HG03457 (cell line): Measurements from ENCODE around the gene MARK4.
"Not testable (repeated sequence)": the region's sequence is repeated elsewhere in the genome, so short reads cannot be mapped to it uniquely, and the experiment has no call there.

ENCODE experiments used
- ATAC-seq: cut with Tn5 transposase; IDR thresholded peaks from one replicate; pipeline ENCODE4 v1.9.1; 2021; ENCODE audit warnings: moderate number of reproducible peaks; ENCODE audit not compliant: unreplicated experiment

MARK4 gene

DNA sequence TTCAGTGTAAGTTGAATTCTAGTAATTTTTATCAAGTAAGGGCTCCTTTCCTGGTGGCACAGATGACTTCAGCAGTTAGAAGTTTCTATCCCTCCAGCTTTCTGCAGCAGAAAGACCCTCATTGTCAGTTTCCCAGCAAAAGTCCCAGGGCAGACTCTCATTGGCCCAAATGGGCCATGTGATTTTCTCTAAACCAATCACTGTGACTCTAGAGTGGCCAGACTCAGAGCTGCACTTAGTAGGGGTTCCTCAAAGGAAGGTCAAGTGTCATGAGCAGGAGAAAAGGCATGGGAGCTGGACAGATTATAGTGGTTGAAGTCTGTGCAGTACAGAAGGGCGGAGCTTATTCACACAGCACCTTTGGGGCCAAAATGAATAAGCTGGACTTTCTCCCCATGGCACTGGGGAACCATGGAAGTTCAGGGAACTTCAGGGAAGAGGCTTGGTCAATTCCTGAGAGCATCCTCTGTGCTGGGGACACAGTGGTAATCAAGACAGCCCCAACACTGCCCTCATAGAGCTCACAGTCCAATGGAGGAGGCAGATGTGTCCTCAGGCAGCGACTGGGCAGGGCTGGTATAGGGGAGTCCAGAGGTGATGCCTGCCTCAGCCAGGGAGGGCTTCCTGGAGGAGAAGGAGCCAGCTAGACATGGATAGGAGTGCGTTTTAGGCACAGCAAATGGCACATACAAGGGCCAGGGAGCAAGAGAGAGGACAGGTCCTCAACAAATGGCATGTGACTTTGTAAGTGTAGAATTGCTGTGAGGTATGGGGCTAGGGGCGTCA is 53.3 kb downstream of the MARK4 start:
- no peak for ATAC-seq

DNA sequence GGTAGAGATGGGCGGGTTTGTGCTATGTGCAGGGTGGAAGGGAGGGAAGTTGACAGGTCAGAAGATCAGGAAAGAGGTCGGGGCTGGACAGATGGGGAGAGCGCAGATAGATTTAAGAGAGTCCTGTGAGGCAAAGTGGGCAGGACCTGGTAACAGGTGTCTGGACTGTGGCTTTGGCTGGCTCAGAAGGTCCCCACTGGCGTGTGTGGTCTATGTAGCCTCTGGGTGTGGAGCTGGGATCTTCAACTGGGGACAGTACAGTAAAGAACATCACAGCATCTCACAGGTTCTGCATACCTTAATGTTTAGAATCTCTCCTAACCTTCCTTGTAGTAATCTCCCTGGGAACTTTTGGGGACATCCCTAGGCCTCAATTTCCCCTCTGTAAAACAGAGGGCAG is 53.9 kb downstream of the MARK4 start:
- ATAC-seq = no peak

DNA sequence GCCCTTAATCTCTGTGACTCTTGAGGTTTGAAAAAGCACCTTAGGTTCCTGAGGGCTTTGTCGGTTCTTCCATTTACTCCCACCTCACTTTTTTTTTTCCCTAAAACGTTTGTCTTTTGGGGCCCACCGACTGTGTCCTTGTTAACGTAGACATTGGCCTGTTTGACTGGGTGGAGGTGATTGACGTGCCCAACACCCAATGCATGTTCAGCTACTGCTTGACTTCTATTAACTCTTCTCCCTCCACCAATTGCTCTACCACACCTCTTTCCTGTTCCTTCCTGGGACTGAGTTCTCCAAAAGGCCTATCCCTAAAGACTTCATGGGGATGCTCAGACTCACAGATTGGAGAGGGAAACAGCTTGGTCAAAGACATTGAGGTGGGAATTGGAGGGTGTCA is 54.4 kb downstream of the MARK4 start:
- no peak for ATAC-seq

DNA sequence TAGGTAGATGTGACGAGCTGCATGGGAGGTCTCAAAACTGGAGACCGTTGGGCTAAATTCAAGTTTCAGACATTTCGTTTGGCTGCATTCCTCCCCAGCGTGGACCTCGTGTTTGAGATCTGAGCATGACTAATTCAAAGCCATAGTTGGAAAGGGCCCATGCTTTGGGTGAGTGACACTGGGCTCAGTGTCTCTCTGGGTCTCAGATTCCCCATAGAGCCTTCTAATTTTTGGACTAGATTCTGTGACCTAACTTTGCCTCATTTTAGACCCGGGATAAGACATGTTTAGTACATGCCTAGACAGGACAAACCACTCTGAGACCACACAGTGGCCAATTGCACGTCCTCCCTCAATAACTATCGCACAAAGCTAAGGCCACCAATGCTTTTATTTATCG is 55.0 kb downstream of the MARK4 start:
- ATAC-seq = no peak

GRCh38 chr19:45306518-45307027 is 55.5 kb downstream of the MARK4 start:
- no peak for ATAC-seq

DNA sequence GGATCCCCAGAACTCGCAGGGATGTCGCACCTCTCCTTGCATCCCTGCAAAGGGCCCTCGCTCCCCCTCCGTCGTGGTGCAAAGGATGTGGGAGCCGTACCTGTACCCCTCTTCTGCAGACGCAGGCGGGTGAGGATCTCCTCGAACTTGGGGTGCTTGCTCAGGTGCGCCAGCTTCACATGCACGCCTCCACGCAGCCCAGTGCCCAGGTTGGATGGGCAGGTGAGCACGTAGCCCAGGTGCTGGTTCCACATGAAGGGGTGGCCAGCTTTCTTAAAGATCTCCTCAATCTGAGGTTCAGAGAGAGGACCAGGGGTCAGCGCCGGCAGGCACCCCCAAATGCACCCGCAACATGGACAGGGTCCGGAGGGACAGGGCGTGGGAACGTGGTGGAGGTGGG is 56.3 kb downstream of the MARK4 start:
- ATAC-seq = no peak

- not testable (repeated sequence) for ATAC-seq
These were observed 58.3 kb downstream of the MARK4 start for GRCh38 chr19:45309322-45309721.

DNA sequence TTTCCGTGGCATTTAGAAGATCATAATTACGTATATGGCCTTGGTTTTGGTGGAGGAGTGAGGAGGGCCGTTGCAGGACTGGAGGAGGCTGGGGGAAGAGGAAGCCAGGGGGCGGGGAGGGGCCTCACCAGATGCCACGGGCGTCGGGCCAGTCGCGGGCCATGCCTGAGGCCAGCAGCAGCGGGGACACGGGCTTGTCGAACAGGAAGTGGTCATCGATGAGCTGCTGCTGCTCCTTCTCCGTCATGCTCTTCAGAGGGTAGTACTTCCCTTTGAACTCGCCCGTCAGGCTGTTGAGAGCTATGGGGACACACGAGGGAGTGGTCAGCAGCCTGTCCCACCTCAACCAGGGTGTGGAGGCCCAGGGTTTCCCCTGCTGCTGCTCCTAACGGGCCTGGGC is 60.5 kb downstream of the MARK4 start:
- ATAC-seq = no peak

- not testable (repeated sequence) for ATAC-seq
These were observed 61.2 kb downstream of the MARK4 start for GRCh38 chr19:45312285-45312684.

DNA sequence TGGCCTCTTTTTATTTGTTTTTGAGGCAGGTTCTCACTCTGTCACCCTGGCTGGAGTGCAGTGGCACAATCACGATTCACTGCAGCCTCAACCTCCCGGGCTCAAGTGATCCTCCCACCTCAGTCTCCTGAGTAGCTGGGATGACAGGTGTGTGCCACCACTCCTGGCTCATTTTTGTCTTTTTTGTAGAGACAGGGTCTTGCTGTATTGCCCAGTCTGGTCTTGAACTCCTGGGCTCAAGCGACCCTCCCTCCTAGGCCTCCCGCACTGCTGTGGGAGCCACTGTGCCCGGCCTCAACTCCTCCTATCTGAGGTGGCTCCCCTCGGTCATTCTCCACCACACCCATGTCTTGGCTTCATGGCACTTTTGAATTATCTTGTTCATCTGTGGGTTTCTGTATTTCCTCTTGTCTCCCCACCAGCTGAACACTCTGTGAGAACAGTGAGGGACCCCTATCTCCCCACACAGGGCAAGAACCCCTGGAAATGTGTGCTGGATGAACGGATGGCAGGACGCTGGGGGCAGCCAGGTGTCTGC is 63.7 kb downstream of the MARK4 start:
- ATAC-seq = no peak

DNA sequence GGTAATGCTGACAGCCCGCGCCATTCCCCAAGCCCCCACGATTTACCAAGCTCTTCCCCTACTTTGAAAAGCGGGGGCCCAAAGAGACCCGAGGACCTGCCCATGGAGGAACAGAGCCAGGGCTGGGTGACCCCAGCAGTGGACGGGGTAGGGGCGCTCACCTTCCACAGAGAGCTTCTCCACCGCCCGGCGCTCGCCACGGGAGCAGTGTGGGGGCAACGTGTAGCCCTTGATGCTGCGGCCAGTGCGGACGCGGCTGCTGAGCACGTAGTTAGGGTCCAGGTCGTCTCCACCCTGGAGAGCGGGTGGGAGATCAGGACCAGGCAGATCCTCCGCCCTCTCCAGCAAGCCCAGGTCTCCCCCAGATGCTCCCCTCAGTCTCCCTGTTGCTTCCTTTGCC is 64.2 kb downstream of the MARK4 start:
- no peak for ATAC-seq

GRCh38 chr19:45320997-45321775 is 70.1 kb downstream of the MARK4 start:
- no peak for ATAC-seq

GRCh38 chr19:45321848-45322247 is 70.8 kb downstream of the MARK4 start:
- ATAC-seq = no peak

GRCh38 chr19:45322311-45322710 is 71.2 kb downstream of the MARK4 start:
- no peak for ATAC-seq

GRCh38 chr19:45322744-45323281 is 71.7 kb downstream of the MARK4 start, which contains the start of gene CKM:
TSS of gene CKM (minus strand) at chr19:45322875. CDS start at chr19:45319713, 3,162 bp downstream.
- no peak for ATAC-seq

GRCh38 chr19:45323671-45324081 is 72.6 kb downstream of the MARK4 start:
- no peak for ATAC-seq

DNA sequence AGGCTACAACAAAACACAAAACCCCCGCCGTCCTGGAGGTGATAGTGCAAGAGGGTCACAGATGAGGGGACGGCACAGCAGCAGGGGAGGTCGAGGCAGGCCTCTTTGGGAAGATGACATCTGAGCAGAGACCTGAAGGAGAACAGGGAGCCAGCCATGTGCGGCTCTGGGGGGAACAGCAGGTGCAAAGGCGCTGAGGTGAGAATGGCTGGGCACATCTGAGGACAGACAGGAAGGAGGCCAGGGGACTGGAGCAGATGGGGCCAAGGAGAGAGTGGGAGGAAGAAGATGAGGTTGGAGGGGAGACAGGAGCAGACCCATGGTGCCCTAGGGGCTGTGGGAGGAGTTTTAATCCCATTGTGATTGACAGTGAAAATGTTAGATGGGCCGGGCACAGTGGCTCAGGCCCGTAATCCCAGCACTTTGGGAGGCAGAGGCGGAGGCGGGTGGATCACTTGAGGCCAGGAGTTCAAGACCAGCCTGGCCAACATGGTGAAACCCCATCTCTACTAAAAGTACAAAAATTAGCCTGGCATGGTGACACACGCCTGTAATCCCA is 73.4 kb downstream of the MARK4 start:
- no peak for ATAC-seq

- ATAC-seq = no peak
These were observed 76.5 kb downstream of the MARK4 start for GRCh38 chr19:45327404-45328143.

DNA sequence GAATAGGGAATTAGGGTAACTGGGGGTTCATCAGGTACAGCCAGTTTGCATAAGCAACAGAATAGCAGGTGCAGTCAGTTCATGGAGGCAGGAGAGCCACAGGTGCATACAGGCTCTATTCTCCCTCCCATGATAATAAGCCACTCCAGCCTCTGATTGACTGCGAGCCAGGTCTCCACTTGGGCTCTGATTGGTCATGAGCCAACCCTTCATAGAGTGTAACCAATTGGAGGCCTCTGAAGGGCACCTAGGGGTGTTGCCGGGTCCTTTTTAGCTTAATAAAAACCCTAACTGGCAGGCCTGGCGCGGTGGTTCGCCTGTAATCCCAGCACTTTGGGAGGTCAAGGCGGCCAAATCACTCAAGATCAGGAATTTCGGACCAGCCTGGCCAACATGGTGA is 80.3 kb downstream of the MARK4 start:
- no peak for ATAC-seq

GRCh38 chr19:45333609-45334303 is 82.7 kb downstream of the MARK4 start:
- ATAC-seq = no peak
